Left ventricle myocardium inferior (tissue), 1 donor: ENCODE results near the gene DACH1. TPM values are rescaled to one million over a fixed set of nuclear protein-coding genes. Genes with fewer than 3 reads are reported as not detected.

Experiments used
- DNase-seq: peaks from one replicate; pipeline ENCODE4 v3.0.0-alpha.2; 2020
- H3K27ac ChIP-seq: fragments of 200-600 bp; replicated peaks from 2 replicates; pipeline ENCODE4 v1.8.0; 2021
- H3K27me3 ChIP-seq: fragments of 200-600 bp; 2 replicates; pipeline ENCODE4 v1.8.0; 2021; ENCODE audit warnings: low read depth
- H3K36me3 ChIP-seq: fragments of 200-600 bp; 2 replicates; pipeline ENCODE4 v1.8.0; 2021
- H3K4me1 ChIP-seq: fragments of 200-600 bp; 2 replicates; pipeline ENCODE4 v1.8.0; 2021
- H3K4me3 ChIP-seq: fragments of 200-600 bp; 2 replicates; pipeline ENCODE4 v1.8.0; 2021; ENCODE audit warnings: mild to moderate bottlenecking, moderate library complexity
- H3K9me3 ChIP-seq: fragments of 200-600 bp; replicated peaks from 2 replicates; pipeline ENCODE4 v1.8.0; 2021
- intact Hi-C: fragments of 100-400 bp; cut with micrococcal nuclease; formaldehyde crosslinking; loops from one replicate; pipeline ENCODE4 v1.11.0; 2022
- total RNA-seq: library from RNA; stranded (reverse); fragmentation: NEBNext Ultra II Directional; extraction: Animal tissue kit (Norgen Biotek cat#: 25700); gene quantifications from one replicate; pipeline ENCODE4 v1.2.1, GENCODE V29; 2021
- TF ChIP-seq, protein P1 (sequence below): fragments of 200-600 bp; IDR thresholded peaks from 2 replicates; pipeline ENCODE4 v1.8.0; 2021; ENCODE audit warnings: antibody characterized with exemption, mild to moderate bottlenecking, borderline replicate concordance
- donor health status: DM: no; HTN: yes; CAD: no; lungs with severe emphysema.

The DACH1 gene
- total RNA-seq, 1 donor from 2014 or later, result 3.4 TPM

GRCh38 chr13:71803066-71803465 lies 63.9 kb downstream of the DACH1 start:
- Histone ChIP-seq H3K27me3 (no peaks in the 10 kb centered on the region), H3K9me3 (no peaks in the 10 kb centered on the region), H3K27ac (no peak overlapping the region), H3K4me1 (no peaks in the 10 kb centered on the region), H3K36me3 (no peaks in the 10 kb centered on the region), H3K4me3 (no peak overlapping the region)
- no peak for DNase-seq
- intact Hi-C loops, result no loop called here
- TF ChIP-seq, protein P1, sequence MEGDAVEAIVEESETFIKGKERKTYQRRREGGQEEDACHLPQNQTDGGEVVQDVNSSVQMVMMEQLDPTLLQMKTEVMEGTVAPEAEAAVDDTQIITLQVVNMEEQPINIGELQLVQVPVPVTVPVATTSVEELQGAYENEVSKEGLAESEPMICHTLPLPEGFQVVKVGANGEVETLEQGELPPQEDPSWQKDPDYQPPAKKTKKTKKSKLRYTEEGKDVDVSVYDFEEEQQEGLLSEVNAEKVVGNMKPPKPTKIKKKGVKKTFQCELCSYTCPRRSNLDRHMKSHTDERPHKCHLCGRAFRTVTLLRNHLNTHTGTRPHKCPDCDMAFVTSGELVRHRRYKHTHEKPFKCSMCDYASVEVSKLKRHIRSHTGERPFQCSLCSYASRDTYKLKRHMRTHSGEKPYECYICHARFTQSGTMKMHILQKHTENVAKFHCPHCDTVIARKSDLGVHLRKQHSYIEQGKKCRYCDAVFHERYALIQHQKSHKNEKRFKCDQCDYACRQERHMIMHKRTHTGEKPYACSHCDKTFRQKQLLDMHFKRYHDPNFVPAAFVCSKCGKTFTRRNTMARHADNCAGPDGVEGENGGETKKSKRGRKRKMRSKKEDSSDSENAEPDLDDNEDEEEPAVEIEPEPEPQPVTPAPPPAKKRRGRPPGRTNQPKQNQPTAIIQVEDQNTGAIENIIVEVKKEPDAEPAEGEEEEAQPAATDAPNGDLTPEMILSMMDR, result no peak

- Histone ChIP-seq H3K4me3 (no peak overlapping the region), H3K27me3 (no peaks in the 10 kb centered on the region), H3K9me3 (no peaks in the 10 kb centered on the region), H3K36me3 (no peaks in the 10 kb centered on the region), H3K4me1 (peaks cover 10% of the 10 kb centered on the region), H3K27ac (no peak overlapping the region)
- no peak for DNase-seq
- TF ChIP-seq, protein P1, result no peak
- intact Hi-C loops, result no loop called here
Measured at GRCh38 chr13:71801781-71802180, 65.2 kb downstream of the DACH1 start.

DNA sequence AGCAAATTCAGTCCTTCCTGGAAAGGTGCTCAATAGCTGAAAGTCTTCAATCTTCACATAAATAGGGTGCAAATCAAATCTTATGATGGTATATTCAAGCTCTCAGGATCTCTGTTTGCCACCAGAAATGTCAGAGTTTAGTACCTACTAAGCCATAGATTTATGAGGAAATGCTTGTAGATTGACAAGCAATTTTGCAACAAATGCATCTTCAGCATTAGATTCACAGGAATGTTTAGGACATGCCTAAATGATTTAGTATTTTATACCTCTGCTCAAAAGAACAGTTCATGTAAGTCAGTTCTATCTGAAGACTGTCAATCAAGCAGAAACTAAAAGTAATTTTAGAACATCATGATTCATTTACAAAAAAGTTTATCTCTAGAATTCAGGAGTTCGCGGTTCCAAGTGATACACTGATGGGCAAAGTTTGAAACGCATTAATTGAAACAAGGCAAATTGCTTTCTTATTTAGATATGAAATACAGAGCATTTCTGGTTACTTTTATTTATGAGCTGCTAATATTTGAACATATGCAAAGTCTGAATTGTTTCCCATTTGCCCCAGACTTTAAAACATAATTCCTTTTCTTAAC lies 65.7 kb downstream of the DACH1 start:
- Histone ChIP-seq H3K27ac (no peak overlapping the region), H3K4me3 (no peak overlapping the region), H3K4me1 (peaks cover 10% of the 10 kb centered on the region), H3K27me3 (no peaks in the 10 kb centered on the region), H3K9me3 (no peaks in the 10 kb centered on the region), H3K36me3 (no peaks in the 10 kb centered on the region)
- DNase-seq, result no peak
- TF ChIP-seq, protein P1, result no peak
- intact Hi-C loops, result no loop called here

DNA sequence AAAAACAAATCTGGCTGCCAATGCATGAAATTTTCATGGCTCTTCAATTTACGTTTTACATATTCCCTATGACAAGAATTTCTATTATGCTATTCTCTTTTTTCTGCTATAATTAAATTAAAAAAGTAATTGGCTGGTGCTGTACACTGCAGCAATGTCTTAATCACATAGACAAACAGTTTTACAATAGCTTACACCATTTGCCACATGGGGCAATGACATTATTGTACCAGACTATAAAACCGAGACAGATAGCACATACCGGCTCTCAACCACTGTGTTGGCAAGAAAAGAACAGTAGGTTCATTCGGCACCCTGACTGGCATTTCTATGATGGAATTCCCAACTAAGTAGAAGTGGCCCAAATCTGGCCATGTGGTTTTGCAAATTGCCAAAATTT lies 67.7 kb downstream of the DACH1 start:
- H3K36me3 ChIP-seq, result no peaks in the 10 kb centered on the region
- no peaks in the 10 kb centered on the region for H3K27me3 ChIP-seq
- no peaks in the 10 kb centered on the region for H3K9me3 ChIP-seq
- no peak overlapping the region for H3K4me3 ChIP-seq
- peaks cover 10% of the 10 kb centered on the region for H3K4me1 ChIP-seq
- H3K27ac ChIP-seq, result no peak overlapping the region
- intact Hi-C loops, result no loop called here
- no peak for DNase-seq
- TF ChIP-seq, protein P1, result no peak

DNA sequence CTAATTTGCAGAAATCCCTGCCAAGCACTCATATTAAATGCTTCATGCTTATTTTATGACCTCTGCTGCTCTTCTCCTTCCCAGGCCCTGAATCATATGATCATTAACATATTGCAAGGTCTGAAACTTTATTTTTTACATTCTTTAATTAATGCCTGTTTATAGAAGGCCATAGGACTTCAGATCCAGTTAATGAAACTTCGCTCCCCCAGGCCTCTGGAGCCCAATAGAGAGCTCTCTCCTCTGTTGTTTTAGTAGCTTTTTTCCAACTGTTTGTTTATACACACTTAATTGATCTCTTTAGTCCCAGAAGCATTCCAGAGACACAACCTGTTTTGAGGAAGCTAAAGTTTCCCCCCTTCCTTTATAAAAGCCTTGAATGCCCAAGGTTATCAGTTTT lies 68.3 kb downstream of the DACH1 start:
- intact Hi-C loops, result no loop called here
- H3K4me1 ChIP-seq, result peaks cover 10% of the 10 kb centered on the region
- TF ChIP-seq, protein P1, result no peak

More for the DNA sequence above, 68.3 kb downstream of the DACH1 start:
- Histone ChIP-seq H3K9me3 (no peaks in the 10 kb centered on the region), H3K27me3 (no peaks in the 10 kb centered on the region), H3K4me3 (no peak overlapping the region), H3K36me3 (no peaks in the 10 kb centered on the region), H3K27ac (no peak overlapping the region)
- no peak for DNase-seq
